Psoas muscle (tissue), 8 donors: ENCODE measurements around the gene PALLD. TPM values are rescaled to one million over a fixed set of nuclear protein-coding genes. Genes with fewer than 3 reads are reported as not detected.
A peak's percentile ranks its signal among the peaks of the same experiment; 100 is the strongest.

Experiments
- ATAC-seq, 4 donors: fragments of 200-7000 bp; cut with Tn5 transposase; one replicate each; pipeline ENCODE4 v1.9.1; 2020; ENCODE audit warnings: moderate library complexity in 3 of 4, mild to moderate bottlenecking in 2 of 4
- DNase-seq, 2 donors: peaks; one replicate each; pipeline ENCODE4 v3.0.0-alpha.2; 2020
- H3K27ac ChIP-seq: fragments of 200-600 bp; one replicate; pipeline ENCODE4 v1.8.0; 2022
- H3K27me3 ChIP-seq, 3 donors: fragments of 200-600 bp in 1 of 3; one replicate each; pipeline versions ENCODE4 v1.6.1 to v1.8.0; 2013 to 2022; ENCODE audit warnings: low read length in 2 of 3, mild to moderate bottlenecking in 2 of 3, moderate library complexity in 1 of 3; ENCODE audit not compliant: insufficient read depth in 3 of 3
- H3K36me3 ChIP-seq, 2 donors: fragments of 200-600 bp in 1 of 2; one replicate each; pipeline versions ENCODE4 v1.6.1 to v1.8.0; 2013 to 2022; ENCODE audit warnings: low read depth in 1 of 2, mild to moderate bottlenecking in 1 of 2, moderate library complexity in 1 of 2; ENCODE audit not compliant: insufficient read depth in 1 of 2
- H3K4me1 ChIP-seq: fragments of 200-600 bp; one replicate; pipeline ENCODE4 v1.8.0; 2022
- H3K4me3 ChIP-seq: fragments of 200-600 bp; one replicate; pipeline ENCODE4 v1.8.0; 2022; ENCODE audit warnings: mild to moderate bottlenecking
- H3K9me3 ChIP-seq: fragments of 200-600 bp; one replicate; pipeline ENCODE4 v1.8.0; 2022
- CTCF ChIP-seq: fragments of 200-600 bp; IDR thresholded peaks from one replicate; pipeline ENCODE4 v1.8.0; 2022; ENCODE audit warnings: antibody characterized with exemption
- WGBS, 3 donors: extraction: QIAGEN DNeasy Blood & Tissue Kit; methylation state at CpG; one replicate each; pipeline versions ENCODE4 v1.1.6 to v1.1.7; 2013; 5-methylcytosine and 5-hydroxymethylcytosine counted together
- intact Hi-C, 2 donors: fragments of 100-400 bp; cut with DNase I; formaldehyde crosslinking; loops; one replicate each; pipeline versions ENCODE4 v1.11.0 to v1.14.2; 2022
- polyA plus RNA-seq, 3 donors: library from polyadenylated mRNA; stranded (reverse); fragments of 200-250 nt; gene quantifications; one replicate each; pipeline ENCODE4 v1.2.3, GENCODE V29; 2013
- total RNA-seq, 4 donors: library from RNA; stranded (reverse); fragmentation: NEBNext Ultra II Directional in 2 of 4; extraction: Animal tissue kit (Norgen Biotek cat#: 25700) in 2 of 4; gene quantifications; one replicate each; pipeline versions ENCODE4 v1.2.1 to v1.2.4, GENCODE V29; 2021 to 2023
- donor health status: healthy with polysubstance abuse.
- donor health status: DM: no; HTN: no; CAD: no; lungs with moderate emphysema.
- donor health status: Bipolar disorder and iron deficiency.
- donor health status: healthy.
- donor health status: DM: yes; HTN: yes; CAD: no.
- donor health status: DM: no; HTN: no; CAD: no.
- donor health status: DM: no; HTN: no; CAD: no.
- donor health status: DM: yes; HTN: yes; CAD: no.

PALLD gene
- total and polyA plus RNA-seq, 7 donors, result 19.2 to 245 (median 168) TPM

- Histone ChIP-seq H3K27ac (no peak overlapping the region), H3K4me3 (no peak overlapping the region), H3K36me3 (no peaks in the 10 kb centered on the region), H3K9me3 (no peaks in the 10 kb centered on the region), H3K27me3 (no peaks in the 10 kb centered on the region), H3K4me1 (no peaks in the 10 kb centered on the region)
- ATAC-seq (peak in 1 of 4 donors; percentile 32), DNase-seq (no peak)
- WGBS, 3 donors, result 67 to 75% (median 69%) methylated on average over 10 of the region's 10 CpGs
- TF ChIP-seq CTCF, result no peak
- intact Hi-C loops, result no loop called here
Measured at GRCh38 chr4:168784786-168785461, 288.1 kb downstream of the PALLD start.

- Histone ChIP-seq H3K36me3 (no peaks in the 10 kb centered on the region), H3K27me3 (no peaks in the 10 kb centered on the region), H3K27ac (no peak overlapping the region), H3K4me3 (no peak overlapping the region), H3K9me3 (no peaks in the 10 kb centered on the region), H3K4me1 (no peaks in the 10 kb centered on the region)
- ATAC-seq, result no peak
- no peak for TF ChIP-seq CTCF
- intact Hi-C loops, result no loop called here
- WGBS, 3 donors, result 95 to 100% (median 95%) methylated on average over 1 of the region's 1 CpG
- DNase-seq, result no peak
Measured at GRCh38 chr4:168787334-168787733, 290.5 kb downstream of the PALLD start.

- 69 to 72% (median 70%) methylated on average over 10 of the region's 10 CpGs for WGBS, 3 donors
- no peak for TF ChIP-seq CTCF
- intact Hi-C loops, result no loop called here
Measured at GRCh38 chr4:168787801-168788595, 291.1 kb downstream of the PALLD start.

GRCh38 chr4:168790898-168791297, 294.0 kb downstream of the PALLD start:
- H3K4me3 ChIP-seq, result no peak overlapping the region
- intact Hi-C loops, result loop anchor here in 1 of 2 donors (5.0 kb wide), 1 partner anchor 34 kb away; no protein-coding TSS in a partner anchor
- H3K9me3 ChIP-seq, result no peaks in the 10 kb centered on the region
- H3K27me3 ChIP-seq, result no peaks in the 10 kb centered on the region
- no peaks in the 10 kb centered on the region for H3K36me3 ChIP-seq
- DNase-seq (no peak), ATAC-seq (no peak)
- no peak overlapping the region for H3K27ac ChIP-seq
- H3K4me1 ChIP-seq, result peaks cover 14% of the 10 kb centered on the region
- no peak for TF ChIP-seq CTCF

More at GRCh38 chr4:168787801-168788595, 291.1 kb downstream of the PALLD start:
- Histone ChIP-seq H3K4me1 (no peaks in the 10 kb centered on the region), H3K9me3 (no peaks in the 10 kb centered on the region), H3K27me3 (no peaks in the 10 kb centered on the region), H3K4me3 (no peak overlapping the region), H3K27ac (no peak overlapping the region), H3K36me3 (no peaks in the 10 kb centered on the region)
- no peak for DNase-seq
- no peak for ATAC-seq
